GM04503 (cell line): ENCODE data around the gene MAGI1.

Source experiments
- DNase-seq: peaks from one replicate; pipeline ENCODE4 v3.0.0-alpha.2; 2012; ENCODE audit warnings: low read depth

MAGI1 gene

GRCh38 chr3:65713016-65713415 lies 325.7 kb downstream of the MAGI1 start:
- peak; percentile 87 for DNase-seq

- DNase-seq, result peak; percentile 31
These were observed 326.6 kb downstream of the MAGI1 start for GRCh38 chr3:65712140-65712539.

DNA sequence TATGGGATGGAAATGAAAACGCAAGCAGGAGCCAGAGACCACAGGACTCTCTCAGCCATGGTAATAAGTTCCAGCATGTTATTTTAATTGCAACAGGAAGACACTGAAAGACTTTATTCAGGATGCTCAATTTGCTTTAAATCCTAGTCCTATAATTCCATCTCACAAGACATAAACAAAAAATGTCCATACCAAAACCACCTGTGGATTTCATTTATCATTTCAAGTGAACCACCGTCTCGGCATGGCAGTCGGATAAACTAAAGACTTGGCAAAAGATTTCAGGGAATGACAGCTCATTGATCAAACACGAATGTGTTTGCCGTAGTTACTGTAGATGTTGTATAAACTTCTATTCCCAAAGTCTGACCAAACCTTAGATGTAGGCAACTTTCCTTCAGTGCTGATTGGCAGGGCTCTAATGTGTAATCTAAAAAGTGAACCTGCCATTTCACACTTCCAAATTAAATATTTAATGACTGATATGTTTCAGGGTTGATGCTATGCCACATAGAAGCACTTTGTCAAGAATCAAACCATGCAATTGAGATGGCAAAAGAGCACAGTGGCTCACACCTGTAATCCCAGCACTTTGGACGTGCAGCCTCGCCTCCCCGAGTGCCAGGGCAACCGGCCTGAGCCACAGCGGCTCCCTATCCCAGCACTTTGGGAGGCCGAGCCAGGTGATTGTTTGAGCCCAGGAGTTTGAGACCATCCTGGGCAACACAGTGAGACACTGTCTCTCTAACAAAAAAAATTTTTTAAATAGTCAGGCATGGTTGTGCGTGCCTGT lies 331.7 kb downstream of the MAGI1 start:
- no peak for DNase-seq

DNA sequence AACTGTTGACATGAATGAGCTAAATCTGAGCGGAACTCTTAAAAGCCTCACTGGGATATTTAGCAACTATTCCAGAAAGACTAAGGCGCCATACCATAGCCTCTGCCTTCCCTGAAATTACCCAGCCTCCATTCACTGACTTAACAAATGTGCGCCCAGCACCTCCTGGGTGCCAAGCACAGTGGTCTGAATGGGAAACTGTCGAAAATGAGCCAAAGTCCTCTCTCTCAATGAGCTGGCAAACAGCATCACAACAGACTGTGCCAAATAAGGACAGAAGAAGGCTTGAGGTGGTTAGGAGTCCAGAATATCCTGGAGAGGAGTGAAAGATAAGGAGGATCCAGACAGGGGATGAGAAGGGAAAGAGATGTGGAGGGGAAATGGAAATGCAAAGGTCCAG lies 332.4 kb downstream of the MAGI1 start:
- no peak for DNase-seq

DNA sequence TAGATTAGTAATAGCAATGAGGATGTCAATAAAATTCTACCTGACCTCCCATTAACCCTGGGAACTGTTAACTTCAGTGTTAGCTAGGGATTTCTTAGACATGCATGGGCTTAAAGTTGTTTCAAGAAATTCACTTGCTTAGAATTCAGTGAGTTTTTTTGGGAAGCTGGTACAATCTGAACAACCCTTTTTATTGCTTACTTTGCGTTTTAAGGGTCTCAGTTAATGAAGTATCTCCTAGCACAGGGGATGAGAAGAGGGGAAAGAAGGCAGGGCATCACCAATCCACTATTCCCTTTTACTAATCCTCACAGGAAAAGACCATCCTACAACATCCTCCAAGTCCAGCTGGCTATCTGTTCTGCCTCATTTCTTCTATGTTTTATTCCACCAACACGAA lies 334.9 kb downstream of the MAGI1 start:
- DNase-seq, result no peak

DNA sequence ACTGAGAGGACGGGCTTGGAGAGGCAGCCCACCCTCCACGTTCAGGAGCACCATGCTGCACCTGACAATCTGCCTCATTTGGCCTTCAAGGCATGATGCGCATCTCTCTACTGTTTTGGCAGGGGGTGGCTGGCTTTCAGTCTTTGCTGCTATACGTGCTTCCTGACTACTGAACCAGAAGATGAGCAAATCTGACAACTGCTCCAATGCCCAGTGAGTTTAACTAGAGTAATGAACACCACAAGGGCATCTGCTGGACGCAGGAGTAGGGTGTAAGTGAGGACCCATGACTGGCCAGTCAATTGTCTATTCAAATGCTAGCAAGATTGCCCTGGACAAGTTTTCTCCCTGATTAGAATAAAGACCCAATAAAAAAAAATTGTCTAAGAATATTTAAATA lies 335.7 kb downstream of the MAGI1 start:
- no peak for DNase-seq

DNA sequence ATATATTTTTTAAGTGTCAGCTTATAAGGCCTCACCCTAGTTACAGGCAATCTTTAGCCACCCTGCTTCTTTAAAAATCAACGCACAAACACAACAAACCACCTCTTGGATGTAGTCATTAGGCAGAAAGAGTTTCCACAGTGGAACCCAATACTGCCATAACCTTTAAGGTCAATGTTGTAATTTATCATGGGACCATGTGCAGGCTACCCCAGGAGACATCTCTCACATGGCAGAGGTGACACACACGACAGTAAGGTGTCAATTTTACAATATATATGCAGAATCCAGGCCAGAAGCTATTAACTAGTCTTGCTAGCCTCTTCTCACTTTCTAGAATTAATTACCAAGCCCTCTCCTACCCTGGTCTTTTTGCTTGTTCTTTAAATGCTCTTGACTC lies 336.5 kb downstream of the MAGI1 start:
- DNase-seq, result no peak

DNA sequence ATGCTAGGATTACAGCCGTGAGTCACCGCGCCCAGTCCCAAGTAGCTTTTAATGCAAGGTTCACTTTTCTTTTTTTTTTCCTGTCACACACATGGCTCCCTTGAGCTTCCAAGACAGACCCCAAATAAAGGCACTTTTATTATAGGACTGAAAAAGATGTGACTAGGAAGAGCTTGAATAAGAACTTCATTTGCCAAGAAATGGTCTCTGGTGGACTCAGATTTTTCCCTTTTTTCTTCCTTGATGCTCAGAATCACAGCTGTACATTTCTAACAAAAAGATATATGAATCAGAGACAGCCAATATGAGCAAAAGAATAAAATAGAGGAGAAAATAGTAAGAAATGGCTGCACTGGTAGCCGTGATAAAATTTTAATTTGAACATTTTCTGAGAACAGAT lies 337.2 kb downstream of the MAGI1 start:
- DNase-seq, result no peak

- DNase-seq, result no peak
These were observed 349.3 kb downstream of the MAGI1 start for GRCh38 chr3:65689436-65689835.

DNA sequence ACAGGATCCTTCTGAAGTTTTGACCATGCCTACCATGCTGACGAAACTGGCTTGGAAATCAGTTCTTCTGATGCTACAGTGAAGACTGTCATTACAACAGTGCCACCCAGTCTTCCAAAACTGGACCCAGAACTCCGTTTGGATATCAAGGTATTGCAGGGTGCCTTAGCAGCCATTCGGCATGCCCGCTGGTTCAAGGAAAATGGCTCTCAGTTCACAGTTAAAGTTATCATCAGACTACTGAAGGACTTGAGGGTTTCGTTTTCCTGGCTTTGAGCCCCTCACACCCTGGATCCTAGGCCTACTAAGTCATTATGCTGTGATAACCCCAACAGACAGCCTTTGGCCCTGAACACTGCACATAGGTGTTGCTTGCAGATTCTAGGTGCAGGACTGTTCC lies 351.0 kb downstream of the MAGI1 start:
- DNase-seq, result no peak

DNA sequence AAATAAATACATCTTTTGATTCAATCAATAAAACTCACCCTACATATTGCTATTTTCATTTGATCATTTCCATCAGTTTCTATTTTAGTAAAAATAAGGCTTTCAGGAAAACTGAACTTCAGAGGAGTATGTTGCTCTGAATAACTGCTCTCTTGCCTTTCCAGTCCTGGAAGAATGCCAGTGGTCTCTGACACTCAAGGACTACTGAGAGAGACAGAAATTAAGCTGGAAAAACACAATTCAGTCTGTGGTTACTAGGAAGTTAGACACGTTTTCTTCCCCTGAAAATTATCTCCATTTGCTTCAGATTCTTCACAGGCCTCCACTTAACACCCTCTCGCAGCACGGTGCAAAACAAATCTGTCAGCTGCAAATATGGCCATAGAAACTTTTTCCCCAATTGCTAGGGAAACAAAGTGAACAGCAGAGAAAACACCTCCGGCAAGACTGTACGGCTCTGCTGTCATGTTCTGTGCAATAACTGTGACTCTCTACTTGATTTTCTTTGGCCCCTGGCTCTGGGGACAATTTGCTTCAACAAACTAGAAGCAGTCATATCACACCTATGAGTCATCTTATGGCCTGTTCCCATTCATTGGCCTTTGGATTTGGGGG lies 353.0 kb downstream of the MAGI1 start:
- DNase-seq, result no peak

DNA sequence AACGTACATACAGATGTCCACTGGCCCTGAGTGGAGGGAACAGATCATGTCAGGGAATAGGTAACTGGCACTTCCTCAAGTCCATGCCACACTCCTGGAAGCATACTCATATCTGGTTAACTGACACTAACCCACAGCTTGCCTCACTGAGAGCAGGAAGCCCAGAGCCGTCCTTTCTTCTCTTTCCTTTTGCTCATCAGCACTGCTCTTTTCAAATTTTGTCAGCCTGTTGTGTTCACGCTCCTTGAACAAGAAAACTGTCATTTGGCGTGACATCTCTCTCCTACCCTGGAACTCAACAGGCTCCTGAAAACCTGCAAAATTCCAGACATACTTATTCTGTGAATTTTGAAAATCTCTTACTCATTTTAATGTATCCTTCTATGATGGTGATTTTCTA lies 360.2 kb downstream of the MAGI1 start:
- DNase-seq, result no peak

DNA sequence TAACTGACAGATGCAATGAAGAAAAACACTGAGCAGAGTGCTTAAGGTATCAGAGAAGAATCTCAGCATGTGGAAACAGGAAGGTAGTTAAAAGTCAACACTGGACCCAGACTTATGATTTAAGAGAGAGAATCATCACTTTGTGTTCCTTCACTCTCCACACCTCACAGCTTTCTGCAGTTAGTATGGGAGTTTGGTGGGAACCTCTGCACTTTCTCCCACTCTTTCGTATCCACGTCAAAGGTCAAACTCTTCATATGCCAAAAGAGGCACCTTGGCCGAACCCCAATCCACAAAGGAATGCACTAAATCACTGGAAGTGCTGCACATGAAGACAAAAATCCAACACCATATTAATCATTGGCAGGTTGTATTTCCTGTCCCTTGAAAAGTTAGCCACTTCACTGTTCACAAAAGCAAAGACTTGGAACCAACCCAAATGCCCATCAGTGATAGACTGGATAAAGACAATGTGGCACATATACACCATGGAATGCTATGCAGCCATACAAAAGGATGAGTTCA lies 361.2 kb downstream of the MAGI1 start:
- no peak for DNase-seq

GRCh38 chr3:65676580-65676979 lies 362.1 kb downstream of the MAGI1 start:
- no peak for DNase-seq

DNA sequence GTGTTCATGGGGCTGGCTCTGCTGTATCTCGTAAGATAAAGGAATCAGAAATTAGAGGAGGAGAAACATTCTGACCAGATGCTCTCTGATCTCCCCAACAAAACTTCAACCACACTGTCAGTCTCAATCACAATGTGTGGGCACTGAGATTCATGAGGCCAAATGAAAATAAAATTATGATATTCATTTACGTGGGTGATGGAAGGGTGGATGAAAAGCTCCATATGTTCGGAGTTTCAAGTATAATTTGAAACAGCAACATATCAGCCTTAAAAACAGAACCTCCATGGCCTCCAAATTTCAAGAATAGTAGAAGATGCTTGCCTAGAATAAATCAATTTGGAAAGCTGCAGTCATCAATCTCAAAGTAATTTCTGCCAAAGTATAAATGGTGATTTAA lies 363.7 kb downstream of the MAGI1 start:
- no peak for DNase-seq

DNA sequence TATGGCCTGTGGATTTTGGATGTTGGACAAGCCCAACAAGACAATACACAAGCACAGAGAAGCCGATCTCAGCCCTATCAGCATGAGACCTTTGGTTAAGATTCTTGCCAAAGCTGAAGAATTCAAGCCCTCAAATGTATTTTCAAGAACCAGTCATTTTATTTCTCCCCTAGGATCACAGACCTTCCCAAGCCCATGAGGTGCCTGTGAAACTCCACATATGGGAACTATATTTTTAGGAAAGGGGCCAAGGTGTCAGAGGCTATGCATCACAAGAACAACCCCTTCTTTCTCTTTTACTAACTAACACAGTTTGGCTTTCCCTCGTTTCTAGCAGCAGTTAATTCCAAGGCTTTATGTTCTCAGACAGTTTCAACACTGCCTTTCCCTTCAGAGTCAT lies 364.5 kb downstream of the MAGI1 start:
- no peak for DNase-seq

DNA sequence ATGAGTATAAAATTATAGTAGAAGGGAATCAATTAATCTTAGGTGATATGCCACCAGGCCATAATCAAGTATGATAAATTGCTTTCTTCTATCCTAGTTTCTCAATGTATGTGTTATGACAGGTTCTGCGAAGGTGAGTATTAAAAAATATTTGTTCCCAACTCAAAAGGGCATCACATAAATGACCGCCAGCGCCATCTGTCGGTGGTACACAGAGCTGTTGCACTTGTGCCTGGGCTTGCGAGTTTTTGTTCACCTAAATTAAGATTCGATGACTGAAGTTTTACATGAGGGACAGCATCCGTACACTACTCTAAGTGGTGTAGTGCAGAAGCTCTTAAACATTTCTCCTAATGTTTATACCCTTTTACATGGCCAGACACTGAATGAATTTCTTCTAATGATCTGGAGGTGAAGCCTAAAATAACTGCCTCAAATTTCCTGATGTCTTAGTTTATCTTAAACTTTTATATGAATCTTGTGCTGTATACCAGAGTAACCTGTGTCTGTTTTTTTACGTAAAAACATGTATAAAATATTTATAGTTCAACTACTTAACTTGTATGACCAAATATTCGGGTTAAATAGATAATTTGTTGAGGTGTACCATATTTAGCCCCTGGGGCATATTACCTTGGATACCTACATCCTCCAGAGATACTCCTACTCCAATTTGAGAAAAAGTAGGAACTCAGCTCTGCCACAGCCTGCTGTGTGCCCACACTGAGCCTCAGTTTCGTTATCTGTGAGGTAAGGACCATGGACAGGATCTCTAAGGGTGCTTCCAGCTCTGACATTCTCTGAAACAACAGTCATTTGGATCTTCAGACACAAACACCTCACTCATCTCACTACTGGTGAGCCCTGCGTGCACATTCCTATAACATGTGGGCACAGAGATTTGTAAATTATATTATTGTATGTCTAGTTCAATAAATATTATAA lies 365.6 kb downstream of the MAGI1 start:
- DNase-seq, result no peak

- DNase-seq, result no peak
These were observed 366.7 kb downstream of the MAGI1 start for GRCh38 chr3:65672061-65672460.

DNA sequence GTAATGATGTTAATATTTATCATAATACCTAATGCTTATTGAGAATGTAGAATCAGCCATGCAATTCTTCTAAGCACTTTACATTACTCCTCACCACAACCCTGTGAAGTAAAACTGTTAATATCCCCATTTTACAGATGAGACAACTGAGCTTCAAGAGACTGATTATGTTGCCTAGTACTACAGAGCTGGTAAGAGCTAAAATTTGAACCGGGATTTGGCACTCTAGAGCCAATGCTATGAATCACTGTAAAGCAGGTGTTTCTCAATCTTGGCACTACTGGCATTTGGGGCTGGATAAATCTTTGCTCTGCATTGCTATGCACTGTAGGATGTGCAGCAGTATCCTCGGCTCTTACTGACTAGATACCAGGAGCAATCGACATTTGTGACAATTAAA lies 367.7 kb downstream of the MAGI1 start:
- no peak for DNase-seq

DNA sequence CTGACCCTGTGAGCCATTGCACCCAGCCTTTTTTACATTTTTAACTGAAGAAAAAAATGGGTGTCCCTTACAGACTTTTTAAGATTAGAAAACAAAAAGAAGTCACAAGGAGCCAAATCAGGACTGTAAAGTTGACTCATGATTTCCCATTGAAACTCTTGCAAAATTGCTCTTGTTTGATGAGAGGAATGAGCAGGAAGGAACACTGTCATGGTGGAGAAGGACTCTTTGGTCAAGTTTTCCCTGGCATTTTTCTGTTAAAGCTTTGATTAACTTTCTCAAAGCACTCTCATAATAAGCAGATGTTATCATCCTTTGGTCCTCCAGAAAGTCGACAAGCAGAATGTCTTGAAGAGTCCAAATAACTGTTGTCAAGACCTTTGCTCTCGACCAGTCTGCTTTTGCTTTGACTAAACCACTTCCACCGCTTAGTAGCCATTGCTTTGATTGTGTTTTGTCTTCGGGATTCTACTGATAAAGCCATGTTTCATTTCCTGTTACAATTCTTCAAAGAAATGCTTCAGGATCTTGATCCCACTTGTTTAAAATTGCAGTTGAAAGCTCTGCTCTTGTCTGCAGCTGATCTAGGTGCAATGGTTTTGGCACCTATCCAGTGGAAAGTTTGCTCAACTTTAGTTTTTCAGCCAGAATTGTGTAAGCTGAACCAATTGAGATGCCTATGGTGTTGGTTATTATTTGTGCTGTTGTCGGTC lies 369.4 kb downstream of the MAGI1 start:
- no peak for DNase-seq

DNA sequence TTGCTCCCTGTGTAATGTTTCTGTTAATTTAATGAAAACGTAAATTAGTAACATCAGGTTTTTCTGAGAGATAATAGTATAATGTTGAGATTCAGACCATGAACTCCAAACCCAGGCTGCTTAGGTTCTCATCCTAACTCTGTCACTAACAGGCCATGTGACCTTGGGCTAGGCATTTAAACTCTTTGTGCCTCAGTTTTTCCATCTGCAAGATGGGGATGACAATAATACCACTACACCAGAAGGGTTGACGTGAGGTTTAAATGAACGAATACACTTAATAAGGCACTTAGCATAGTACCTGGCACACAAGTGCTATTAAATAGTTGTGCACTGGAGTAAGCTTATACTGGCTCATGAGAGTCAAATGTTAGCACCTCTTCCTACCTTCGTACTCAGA lies 370.8 kb downstream of the MAGI1 start:
- no peak for DNase-seq
